Smooth muscle cell (in vitro differentiated cells): ENCODE results near the gene COL21A1. TPM values are rescaled to one million over a fixed set of nuclear protein-coding genes. Genes with fewer than 3 reads are reported as not detected.
"Not testable (repeated sequence)": the region's sequence is repeated elsewhere in the genome, so short reads cannot be mapped to it uniquely, and the experiment has no call there.

Experiments
- DNase-seq: peaks from one replicate; lab custom pipeline; 2025; ENCODE audit not compliant: unreplicated experiment; lab: John Stamatoyannopoulos, UW
- H2AFZ ChIP-seq: fragments of 200-600 bp; sonication (generic); 2 replicates; pipeline ENCODE4 v1.6.0; 2016; ENCODE audit warnings: antibody characterized with exemption, low read depth, mild to moderate bottlenecking
- H3F3A ChIP-seq: fragments of 200-600 bp; sonication (generic); 2 replicates; pipeline ENCODE4 v1.6.0; 2017; ENCODE audit warnings: antibody characterized with exemption, low read depth
- H3K27ac ChIP-seq: fragments of 200-600 bp; sonication (generic); 2 replicates; pipeline ENCODE4 v1.5.1; 2016; ENCODE audit warnings: low read depth, mild to moderate bottlenecking
- H3K27me3 ChIP-seq: fragments of 200-600 bp; sonication (generic); 2 replicates; pipeline ENCODE4 v1.6.1; 2016; ENCODE audit warnings: low read depth, mild to moderate bottlenecking
- H3K36me3 ChIP-seq: fragments of 200-600 bp; sonication (generic); 2 replicates; pipeline ENCODE4 v1.5.1; 2016; ENCODE audit warnings: low read depth
- H3K4me1 ChIP-seq: fragments of 200-600 bp; sonication (generic); 2 replicates; pipeline ENCODE4 v1.5.1; 2016; ENCODE audit warnings: low read depth
- H3K4me2 ChIP-seq: fragments of 200-600 bp; sonication (generic); 2 replicates; pipeline ENCODE4 v1.6.0; 2016; ENCODE audit warnings: mild to moderate bottlenecking
- H3K4me3 ChIP-seq: fragments of 200-600 bp; sonication (generic); 2 replicates; pipeline ENCODE4 v1.5.1; 2016; ENCODE audit warnings: mild to moderate bottlenecking
- H3K79me2 ChIP-seq: fragments of 200-600 bp; sonication (generic); 2 replicates; pipeline ENCODE4 v1.6.0; 2016; ENCODE audit warnings: low read depth, mild to moderate bottlenecking
- H3K9ac ChIP-seq: fragments of 200-600 bp; sonication (generic); 2 replicates; pipeline ENCODE4 v1.6.0; 2016; ENCODE audit warnings: low read depth
- H3K9me3 ChIP-seq: fragments of 200-600 bp; sonication (generic); replicated peaks from 2 replicates; pipeline ENCODE4 v1.5.1; 2016; ENCODE audit warnings: low read depth
- H4K20me1 ChIP-seq: fragments of 200-600 bp; sonication (generic); 2 replicates; pipeline ENCODE4 v1.6.0; 2016; ENCODE audit warnings: low read depth
- WGBS: methylation state at CpG from one replicate; pipeline ENCODE4 v1.1.7; 2016; ENCODE audit warnings: low lambda C conversion rate; 5-methylcytosine and 5-hydroxymethylcytosine counted together
- polyA plus RNA-seq: library from polyadenylated mRNA; unstranded; fragments of >200 nt; fragmentation: Nextera tagmentation; extraction: Ambion mirVana; gene quantifications from 2 replicates; pipeline ENCODE4 v1.2.1, GENCODE V29; 2016
- small RNA-seq: library from RNA; depleted of rRNA; stranded (forward); fragments of <200 nt; gene quantifications from one replicate; pipeline ENCODE3, GENCODE V24; 2014
- total RNA-seq: library from RNA; depleted of rRNA; stranded (reverse); fragments of >200 nt; gene quantifications from 2 replicates; pipeline ENCODE4 v1.2.3, GENCODE V29; 2014
- TF ChIP-seq, protein P1 (sequence below): fragments of 200-600 bp; sonication (generic); IDR thresholded peaks from 2 replicates; pipeline ENCODE4 v1.5.1; 2017; ENCODE audit warnings: borderline replicate concordance, mild to moderate bottlenecking, antibody characterized with exemption; ENCODE audit not compliant: insufficient read depth, poor library complexity, severe bottlenecking

COL21A1 gene
- total and polyA plus RNA-seq, 2 experiments from 2014 or later, result 5.8 to 8.2 TPM

GRCh38 chr6:56019973-56020372 lies 227.4 kb downstream of the COL21A1 start:
- no peaks in the 10 kb centered on the region for H3K79me2 ChIP-seq
- H3K4me3 ChIP-seq, result no peak overlapping the region
- WGBS, result 92% methylated on average over 1 of the region's 1 CpG
- no peak overlapping the region for H3K9ac ChIP-seq
- no peaks in the 10 kb centered on the region for H4K20me1 ChIP-seq
- no peak for DNase-seq
- H3K27me3 ChIP-seq, result no peaks in the 10 kb centered on the region
- peaks cover 6% of the 10 kb centered on the region for H3K4me1 ChIP-seq
- TF ChIP-seq, protein P1, sequence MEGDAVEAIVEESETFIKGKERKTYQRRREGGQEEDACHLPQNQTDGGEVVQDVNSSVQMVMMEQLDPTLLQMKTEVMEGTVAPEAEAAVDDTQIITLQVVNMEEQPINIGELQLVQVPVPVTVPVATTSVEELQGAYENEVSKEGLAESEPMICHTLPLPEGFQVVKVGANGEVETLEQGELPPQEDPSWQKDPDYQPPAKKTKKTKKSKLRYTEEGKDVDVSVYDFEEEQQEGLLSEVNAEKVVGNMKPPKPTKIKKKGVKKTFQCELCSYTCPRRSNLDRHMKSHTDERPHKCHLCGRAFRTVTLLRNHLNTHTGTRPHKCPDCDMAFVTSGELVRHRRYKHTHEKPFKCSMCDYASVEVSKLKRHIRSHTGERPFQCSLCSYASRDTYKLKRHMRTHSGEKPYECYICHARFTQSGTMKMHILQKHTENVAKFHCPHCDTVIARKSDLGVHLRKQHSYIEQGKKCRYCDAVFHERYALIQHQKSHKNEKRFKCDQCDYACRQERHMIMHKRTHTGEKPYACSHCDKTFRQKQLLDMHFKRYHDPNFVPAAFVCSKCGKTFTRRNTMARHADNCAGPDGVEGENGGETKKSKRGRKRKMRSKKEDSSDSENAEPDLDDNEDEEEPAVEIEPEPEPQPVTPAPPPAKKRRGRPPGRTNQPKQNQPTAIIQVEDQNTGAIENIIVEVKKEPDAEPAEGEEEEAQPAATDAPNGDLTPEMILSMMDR, result no peak
- H3K4me2 ChIP-seq, result no peak overlapping the region
- no peaks in the 10 kb centered on the region for H3K9me3 ChIP-seq
- no peak overlapping the region for H2AFZ ChIP-seq
- no peaks in the 10 kb centered on the region for H3F3A ChIP-seq
- no peak overlapping the region for H3K27ac ChIP-seq
- H3K36me3 ChIP-seq, result no peaks in the 10 kb centered on the region

- 43% methylated on average over 2 of the region's 2 CpGs for WGBS
- H3K4me3 ChIP-seq, result no peak overlapping the region
- TF ChIP-seq, protein P1, result no peak
- no peak for DNase-seq
- H2AFZ ChIP-seq, result no peak overlapping the region
- no peaks in the 10 kb centered on the region for H3K36me3 ChIP-seq
- H3K4me2 ChIP-seq, result no peak overlapping the region
- H3K27me3 ChIP-seq, result no peaks in the 10 kb centered on the region
- no peaks in the 10 kb centered on the region for H3K9me3 ChIP-seq
- H3K27ac ChIP-seq, result no peak overlapping the region
- no peaks in the 10 kb centered on the region for H4K20me1 ChIP-seq
- no peaks in the 10 kb centered on the region for H3F3A ChIP-seq
- H3K9ac ChIP-seq, result no peak overlapping the region
- no peaks in the 10 kb centered on the region for H3K79me2 ChIP-seq
- peaks cover 5% of the 10 kb centered on the region for H3K4me1 ChIP-seq
These were observed 230.2 kb downstream of the COL21A1 start for GRCh38 chr6:56017198-56017597.

GRCh38 chr6:56014039-56014438 lies 233.3 kb downstream of the COL21A1 start:
- not testable (repeated sequence) for H4K20me1 ChIP-seq, H3K9ac ChIP-seq, H3K4me2 ChIP-seq, H3K4me1 ChIP-seq, H3K27me3 ChIP-seq, H3F3A ChIP-seq, H3K27ac ChIP-seq, H3K4me3 ChIP-seq, H2AFZ ChIP-seq, H3K36me3 ChIP-seq, DNase-seq, H3K9me3 ChIP-seq, H3K79me2 ChIP-seq
- WGBS, result 83% methylated on average over 10 of the region's 10 CpGs

GRCh38 chr6:56009636-56010035 lies 237.7 kb downstream of the COL21A1 start:
- H3K4me3 ChIP-seq, result no peak overlapping the region
- no peaks in the 10 kb centered on the region for H3K79me2 ChIP-seq
- no peak overlapping the region for H3K4me2 ChIP-seq
- no peaks in the 10 kb centered on the region for H4K20me1 ChIP-seq
- H3K9ac ChIP-seq, result no peak overlapping the region
- H3F3A ChIP-seq, result no peaks in the 10 kb centered on the region
- H2AFZ ChIP-seq, result no peak overlapping the region
- no peak overlapping the region for H3K27ac ChIP-seq
- H3K36me3 ChIP-seq, result no peaks in the 10 kb centered on the region
- H3K27me3 ChIP-seq, result no peaks in the 10 kb centered on the region
- H3K4me1 ChIP-seq, result no peaks in the 10 kb centered on the region
- no peaks in the 10 kb centered on the region for H3K9me3 ChIP-seq
- 59% methylated on average over 2 of the region's 2 CpGs for WGBS
- TF ChIP-seq, protein P1, result no peak
- no peak for DNase-seq

Small RNA genes within 50 kb of the gene (small RNA-seq; reads per million reads assigned to genes)
- gene DHFRP6, result not detected
